ENCODE measurements around the gene TRIB2.

Gene TRIB2

GRCh38 chr2:12719400-12720277 lies 2.9 kb downstream of the TRIB2 start:
- no peak for DNase-seq (ENCODE audit: low read depth in 4 of 4, low spot score in 1 of 4)

GRCh38 chr2:12720278-12720620 lies 3.5 kb downstream of the TRIB2 start:
- no peak for DNase-seq (ENCODE audit: low read depth in 4 of 4, low spot score in 1 of 4)

GRCh38 chr2:12720754-12721378 lies 4.1 kb downstream of the TRIB2 start:
- DNase-seq (ENCODE audit: low read depth in 4 of 4, low spot score in 1 of 4): no peak

GRCh38 chr2:12721566-12722446 lies 5.1 kb downstream of the TRIB2 start:
- DNase-seq (ENCODE audit: low read depth in 4 of 4, low spot score in 1 of 4): no peak

- DNase-seq (ENCODE audit: low read depth in 4 of 4, low spot score in 1 of 4): no peak
Observed at GRCh38 chr2:12722447-12723316, 5.9 kb downstream of the TRIB2 start.

GRCh38 chr2:12723736-12724463 lies 7.2 kb downstream of the TRIB2 start:
- no peak for DNase-seq (ENCODE audit: low read depth in 4 of 4, low spot score in 1 of 4)

GRCh38 chr2:12725233-12726187 lies 8.8 kb downstream of the TRIB2 start:
- DNase-seq (ENCODE audit: low read depth in 4 of 4, low spot score in 1 of 4): no peak

- DNase-seq (ENCODE audit: low read depth in 4 of 4, low spot score in 1 of 4): no peak
Observed at GRCh38 chr2:12726271-12726670, 9.5 kb downstream of the TRIB2 start.

- no peak for DNase-seq (ENCODE audit: low read depth in 4 of 4, low spot score in 1 of 4)
Observed at GRCh38 chr2:12727065-12727464, 10.3 kb downstream of the TRIB2 start.

- no peak for DNase-seq (ENCODE audit: low read depth in 4 of 4, low spot score in 1 of 4)
Observed at GRCh38 chr2:12727641-12728040, 10.9 kb downstream of the TRIB2 start.

GRCh38 chr2:12728221-12728777 lies 11.6 kb downstream of the TRIB2 start:
- DNase-seq (ENCODE audit: low read depth in 4 of 4, low spot score in 1 of 4): no peak

- DNase-seq (ENCODE audit: low read depth in 4 of 4, low spot score in 1 of 4): no peak
Observed at GRCh38 chr2:12730265-12730664, 13.5 kb downstream of the TRIB2 start.

GRCh38 chr2:12731701-12732280 lies 15.1 kb downstream of the TRIB2 start:
- no peak for DNase-seq (ENCODE audit: low read depth in 4 of 4, low spot score in 1 of 4)

GRCh38 chr2:12732651-12733050 lies 15.9 kb downstream of the TRIB2 start:
- DNase-seq (ENCODE audit: low read depth in 4 of 4, low spot score in 1 of 4): no peak

- no peak for DNase-seq (ENCODE audit: low read depth in 4 of 4, low spot score in 1 of 4)
Observed at GRCh38 chr2:12733846-12734245, 17.1 kb downstream of the TRIB2 start.

GRCh38 chr2:12734914-12735654 lies 18.3 kb downstream of the TRIB2 start:
- DNase-seq (ENCODE audit: low read depth in 4 of 4, low spot score in 1 of 4): no peak

- no peak for DNase-seq (ENCODE audit: low read depth in 4 of 4, low spot score in 1 of 4)
Observed at GRCh38 chr2:12737297-12737696, 20.6 kb downstream of the TRIB2 start.

Data from stimulated activated CD4-positive, alpha-beta T cell treated with anti-CD3 and anti-CD28 coated beads, Interleukin-1b, Interleukin-23, amount 100 ng/mL, for 24 hours (primary cell).